Measurements from ENCODE around the gene DNAH10. TPM values are rescaled to one million over a fixed set of nuclear protein-coding genes. Genes with fewer than 3 reads are reported as not detected.
A peak's percentile ranks its signal among the peaks of the same experiment; 100 is the strongest.

Gene DNAH10
- total and polyA plus RNA-seq, 11 donors, result 0.04 to 0.45 (median 0.23) TPM; not detected in 4

- H3K27ac ChIP-seq, result no peak overlapping the region
- 65 to 77% (median 69%) methylated on average over 22 of the region's 22 CpGs for WGBS, 4 donors
- no peaks in the 10 kb centered on the region for H3K36me3 ChIP-seq
- ATAC-seq (peak in 1 of 4 donors; percentile 13), DNase-seq (no peak)
- TF ChIP-seq CTCF (IDR thresholded peaks at IDR 0.05), result no peak
- no peak for TF ChIP-seq POLR2A (IDR thresholded peaks at IDR 0.05)
- peaks cover 0 to 17% (median 0%) of the 10 kb centered on the region in 12 donors for H3K9me3 ChIP-seq
- intact Hi-C loops (cut with DNase I), result no loop called here
- H3K4me3 ChIP-seq, result no peak overlapping the region
- H3K27me3 ChIP-seq, result peaks cover 0 to 34% (median 4%) of the 10 kb centered on the region in 9 donors
- no peaks in the 10 kb centered on the region for H3K4me1 ChIP-seq
Measured at GRCh38 chr12:123886931-123887582, 125.0 kb downstream of the DNAH10 start.

- intact Hi-C loops (cut with DNase I), result no loop called here
- Histone ChIP-seq H3K4me1 (no peaks in the 10 kb centered on the region), H3K4me3 (no peak overlapping the region), H3K36me3 (no peaks in the 10 kb centered on the region), H3K27ac (no peak overlapping the region), H3K9me3 (peaks cover 0 to 16% (median 0%) of the 10 kb centered on the region in 12 donors), H3K27me3 (peaks cover 0 to 48% (median 7%) of the 10 kb centered on the region in 9 donors)
- ATAC-seq (no peak), DNase-seq (no peak)
- TF ChIP-seq CTCF (IDR thresholded peaks at IDR 0.05) (no peak), POLR2A (IDR thresholded peaks at IDR 0.05) (no peak)
- whole genome bisulfite sequencing, 4 donors, result 69 to 82% (median 80%) methylated on average over 12 of the region's 12 CpGs
Measured at GRCh38 chr12:123888989-123889388, 126.9 kb downstream of the DNAH10 start.

GRCh38 chr12:123889848-123890535 lies 127.9 kb downstream of the DNAH10 start:
- no peaks in the 10 kb centered on the region for H3K36me3 ChIP-seq
- TF ChIP-seq POLR2A (IDR thresholded peaks at IDR 0.05), result no peak
- no peak for TF ChIP-seq CTCF (IDR thresholded peaks at IDR 0.05)
- 81 to 88% (median 84%) methylated on average over 12 of the region's 12 CpGs for WGBS, 4 donors
- DNase-seq (no peak), ATAC-seq (no peak)
- H3K4me3 ChIP-seq, result no peak overlapping the region
- no peak overlapping the region for H3K27ac ChIP-seq
- intact Hi-C loops (cut with DNase I), result no loop called here
- H3K4me1 ChIP-seq, result no peaks in the 10 kb centered on the region
- peaks cover 0 to 7% (median 0%) of the 10 kb centered on the region in 12 donors for H3K9me3 ChIP-seq
- peaks cover 0 to 48% (median 7%) of the 10 kb centered on the region in 9 donors for H3K27me3 ChIP-seq

- ATAC-seq, result no peak
- Histone ChIP-seq H3K36me3 (no peaks in the 10 kb centered on the region), H3K4me1 (no peaks in the 10 kb centered on the region), H3K9me3 (peaks cover 0 to 5% (median 0%) of the 10 kb centered on the region in 12 donors), H3K4me3 (no peak overlapping the region), H3K27me3 (peaks cover 0 to 48% (median 7%) of the 10 kb centered on the region in 9 donors), H3K27ac (no peak overlapping the region)
- intact Hi-C loops (cut with DNase I), result no loop called here
- 56 to 66% (median 64%) methylated on average over 10 of the region's 10 CpGs for WGBS, 4 donors
- DNase-seq, result no peak
- no peak for TF ChIP-seq POLR2A (IDR thresholded peaks at IDR 0.05)
- no peak for TF ChIP-seq CTCF (IDR thresholded peaks at IDR 0.05)
Measured at GRCh38 chr12:123890536-123890902, 128.4 kb downstream of the DNAH10 start.
